AG10803 (cell line): Measurements from ENCODE around the gene RENBP.
A peak's percentile ranks its signal among the peaks of the same experiment; 100 is the strongest.

Experiments used
- DNase-seq: peaks from one replicate; pipeline ENCODE4 v3.0.0; 2010; ENCODE audit warnings: low read depth
- H3K4me3 ChIP-seq: 2 replicates; pipeline ENCODE4 v1.5.1; 2011; ENCODE audit warnings: mild to moderate bottlenecking, low read length, control low read depth
- CTCF ChIP-seq: conservative IDR thresholded peaks from 2 replicates; pipeline ENCODE4 v1.5.1; 2011; ENCODE audit warnings: mild to moderate bottlenecking, low read length, control low read depth, inconsistent platforms

The RENBP gene

GRCh38 chrX:153969125-153969903 is 24.9 kb upstream of the RENBP start:
- DNase-seq = no peak
- H3K4me3 ChIP-seq = peak overlapping the region; percentile 89
- no peak for TF ChIP-seq CTCF

GRCh38 chrX:153968754-153969124 is 24.3 kb upstream of the RENBP start:
- 0 out of 2 replicates have a peak, but pooled peaks have one; percentile 12 for TF ChIP-seq CTCF
- H3K4me3 ChIP-seq = peak overlapping the region; percentile 89
- no peak for DNase-seq

GRCh38 chrX:153968255-153968654 is 23.8 kb upstream of the RENBP start:
- TF ChIP-seq CTCF = no peak
- H3K4me3 ChIP-seq = peak overlapping the region; percentile 89
- DNase-seq = no peak

- TF ChIP-seq CTCF = no peak
Measured at GRCh38 chrX:153967536-153968224, 23.2 kb upstream of the RENBP start.

GRCh38 chrX:153966841-153967535 is 22.5 kb upstream of the RENBP start:
- no peak for TF ChIP-seq CTCF
- DNase-seq = no peak
- no peak overlapping the region for H3K4me3 ChIP-seq

More at GRCh38 chrX:153967536-153968224, 23.2 kb upstream of the RENBP start:
- no peak overlapping the region for H3K4me3 ChIP-seq
- DNase-seq = no peak

GRCh38 chrX:153966283-153966688 is 21.8 kb upstream of the RENBP start:
- DNase-seq = peak; percentile 16
- TF ChIP-seq CTCF = no peak
- no peak overlapping the region for H3K4me3 ChIP-seq
